ENCODE measurements around the gene S100A5. TPM values are rescaled to one million over a fixed set of nuclear protein-coding genes. Genes with fewer than 3 reads are reported as not detected.
A peak's percentile ranks its signal among the peaks of the same experiment; 100 is the strongest.

Gene S100A5
- total and polyA plus RNA-seq, 2 of the 8 experiments (the other 6 are each of a cell fraction or from before 2014, with no cell fraction given), result not detected

GRCh38 chr1:153553830-153554541, 13.3 kb upstream of the S100A5 start:
- ChIA-PET POLR2A (ENCODE audit: partially characterized antibody) (interaction anchor here (0.7 to 2.5 kb wide), 5 partner anchors 10 to 108 kb away, joined by 3 to 6 read pairs (median 6); partner anchors contain the start of genes S100A13 and S100A6), CTCF (ENCODE audit: partially characterized antibody) (interaction anchor here (1.0 to 12.9 kb wide), 11 partner anchors 8 to 202 kb away, joined by 3 to 165 read pairs (median 6); partner anchors contain the start of genes CHTOP, S100A1, S100A13 and S100A5)
- H2AK5ac ChIP-seq (ENCODE audit: low read depth, low read length), result no peak overlapping the region
- H4K5ac ChIP-seq (ENCODE audit: insufficient read length, low read depth, low read length), result no peak overlapping the region
- H3K4me3 ChIP-seq (ENCODE audit: extremely low read depth in 1 of 4, insufficient read depth in 2 of 4, low read depth in 3 of 4, low read length in 4 of 4), result no peak overlapping the region
- H3K56ac ChIP-seq (replicated peaks; ENCODE audit: insufficient read length, low read depth, low read length), result no peak overlapping the region
- no peaks in the 10 kb centered on the region for H4K20me1 ChIP-seq (replicated peaks in 1 of 2; ENCODE audit: control insufficient read depth in 1 of 2, insufficient read depth in 2 of 2, low read length in 2 of 2)
- H4K8ac ChIP-seq (ENCODE audit: extremely low read depth, insufficient read depth, low read length), result no peak overlapping the region
- WGBS, 2 experiments (ENCODE audit: extremely low coverage in 1 of 2, insufficient coverage in 1 of 2, insufficient read length in 1 of 2, insufficient replicate concordance in 2 of 2, low coverage in 1 of 2, low lambda C conversion rate in 2 of 2, missing lambda C conversion rate in 1 of 2), result 84% methylated on average over 2 of the region's 2 CpGs; no CpG with 5 or more reads in 1 of the 2 experiments
- no peak overlapping the region for H2BK5ac ChIP-seq (ENCODE audit: low read depth, low read length)
- peaks cover 0 to 9% (median 0%) of the 10 kb centered on the region in 4 experiments; a peak in 1 of 7 replicates for H3K4me1 ChIP-seq (replicated peaks in 1 of 4; ENCODE audit: control insufficient read depth in 3 of 4, insufficient read depth in 4 of 4, low read length in 3 of 4)
- H2AFZ ChIP-seq (ENCODE audit: low read length), result no peak overlapping the region
- H3K27me3 ChIP-seq (replicated peaks in 1 of 4; ENCODE audit: control insufficient read depth in 3 of 4, extremely low read depth in 1 of 4, insufficient read depth in 3 of 4, low read length in 3 of 4), result no peaks in the 10 kb centered on the region; a peak in 2 of 7 replicates
- H3K4me2 ChIP-seq (ENCODE audit: insufficient read depth in 1 of 2, low read depth in 2 of 2, low read length in 2 of 2), result no peak overlapping the region
- no peak overlapping the region for H3K14ac ChIP-seq (ENCODE audit: insufficient read length)
- no peak overlapping the region for H3K9ac ChIP-seq (replicated peaks in 1 of 4; ENCODE audit: extremely low read depth in 1 of 4, low read depth in 3 of 4, low read length in 3 of 4)
- no peak overlapping the region for H2BK120ac ChIP-seq (replicated peaks; ENCODE audit: low read depth, low read length)
- no peak overlapping the region for H2BK20ac ChIP-seq (ENCODE audit: low read length)
- H3K27ac ChIP-seq (ENCODE audit: low read depth, low read length), result no peak overlapping the region
- H3K9me3 ChIP-seq (ENCODE audit: insufficient read depth in 2 of 2, low read depth in 1 of 2, low read length in 1 of 2), result no peaks in the 10 kb centered on the region
- H4K91ac ChIP-seq (replicated peaks; ENCODE audit: insufficient read length, low read length), result no peak overlapping the region
- H3K79me1 ChIP-seq (ENCODE audit: low read depth, low read length), result no peaks in the 10 kb centered on the region
- FAIRE-seq (no peak), DNase-seq (ENCODE audit: low read depth in 1 of 2, low spot score in 2 of 2) (no peak)
- H3K36me3 ChIP-seq (ENCODE audit: control insufficient read depth in 2 of 4, insufficient read depth in 4 of 4, low read length in 3 of 4), result no peaks in the 10 kb centered on the region
- no peak overlapping the region for H2BK12ac ChIP-seq (ENCODE audit: low read depth, low read length)
- H3K18ac ChIP-seq (ENCODE audit: extremely low read depth, low read length), result no peak overlapping the region
- H3K23me2 ChIP-seq (ENCODE audit: low read depth, low read length), result no peaks in the 10 kb centered on the region
- no peak overlapping the region for H3K4ac ChIP-seq (replicated peaks; ENCODE audit: insufficient read length, low read depth, low read length)
- H3K23ac ChIP-seq (ENCODE audit: insufficient read length), result no peak overlapping the region
- H2BK15ac ChIP-seq (ENCODE audit: low read length), result 0 out of 2 replicates have a peak overlapping the region, but pooled peaks have one; percentile 21
- TF ChIP-seq RXRA (IDR thresholded peaks at IDR 0.05; ENCODE audit: insufficient read depth, low read depth, low read length) (no peak), SIN3A (conservative IDR thresholded peaks at IDR 0.05 in 1 of 2, IDR thresholded peaks at IDR 0.05 in 1 of 2; ENCODE audit: low read depth in 1 of 2, low read length in 2 of 2) (no peak), SRF (IDR thresholded peaks at IDR 0.05; ENCODE audit: low read depth, low read length) (no peak), CREB1 (IDR thresholded peaks at IDR 0.05) (no peak), CHD2 (IDR thresholded peaks at IDR 0.05; ENCODE audit: low read length) (no peak)
- H3K79me2 ChIP-seq (ENCODE audit: control insufficient read depth in 1 of 2, insufficient read depth in 2 of 2, low read length in 2 of 2), result no peaks in the 10 kb centered on the region

Data from H1 (cell line).